GM18498 (cell line): ENCODE measurements around the gene MACROD2.

Experiments
- ATAC-seq: cut with Tn5 transposase; IDR thresholded peaks from one replicate; pipeline ENCODE4 v1.9.1; 2021; ENCODE audit warnings: mild to moderate bottlenecking, moderate library complexity; ENCODE audit not compliant: unreplicated experiment

The MACROD2 gene

DNA sequence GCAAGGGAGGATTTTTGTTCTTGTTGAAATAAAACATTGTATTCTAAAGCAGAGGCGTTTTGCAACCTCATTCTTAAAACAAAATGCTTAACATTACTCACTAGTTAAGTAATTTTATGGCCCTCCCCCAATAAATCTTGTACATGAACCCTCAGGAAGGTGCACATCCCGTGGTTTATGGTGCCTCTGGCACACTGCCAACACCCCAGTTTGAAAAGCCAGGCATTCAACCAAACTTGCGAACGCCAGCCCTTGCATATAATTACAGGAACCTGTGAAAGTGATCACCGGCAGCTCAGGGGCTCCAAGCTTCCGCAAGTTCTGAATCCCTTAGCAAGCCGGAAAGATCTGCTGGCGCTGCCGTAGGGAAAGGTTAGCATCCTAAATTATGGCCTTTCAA is 1451.1 kb downstream of the MACROD2 start:
- no peak for ATAC-seq

DNA sequence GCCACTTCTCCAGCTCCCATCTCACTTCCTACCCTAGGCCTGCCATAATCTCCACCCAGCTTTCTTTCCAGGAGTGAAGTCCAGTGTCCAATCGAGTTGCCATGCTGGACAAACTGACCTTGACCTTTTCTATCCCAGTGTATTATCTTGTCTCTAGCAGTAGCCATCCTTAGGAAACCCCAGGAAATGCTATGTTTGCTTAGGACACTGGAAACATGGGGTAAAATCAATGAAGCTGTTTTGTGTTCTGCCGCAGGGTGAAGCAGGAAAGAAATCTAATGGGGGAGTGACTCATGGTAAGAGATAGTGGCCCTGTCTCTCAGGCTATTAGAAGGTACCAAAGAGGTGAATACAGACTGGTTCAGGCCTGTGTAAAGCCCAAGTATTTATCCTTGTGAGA is 1452.2 kb downstream of the MACROD2 start:
- no peak for ATAC-seq

- ATAC-seq, result no peak
Measured at GRCh38 chr20:15449061-15449460, 1453.7 kb downstream of the MACROD2 start.

DNA sequence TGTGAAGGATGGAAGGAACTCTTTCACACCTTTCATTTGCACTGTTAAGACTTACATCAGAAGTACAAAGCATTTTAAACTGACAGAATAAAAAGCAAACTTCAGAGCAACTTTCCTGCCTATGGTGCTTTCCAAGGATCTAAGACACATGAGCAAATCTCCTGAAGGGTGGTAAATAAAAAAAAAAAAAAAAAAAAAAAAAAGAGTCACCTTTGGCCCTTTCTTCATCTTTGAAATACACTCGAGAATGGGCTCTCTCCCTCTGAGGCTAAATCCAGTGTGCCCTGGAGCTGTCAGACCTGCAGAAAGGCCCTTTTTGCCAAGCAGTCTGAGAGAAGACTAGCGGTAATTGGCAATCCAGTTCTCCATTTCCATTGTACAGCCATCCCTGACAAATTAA is 1455.9 kb downstream of the MACROD2 start:
- ATAC-seq, result no peak

DNA sequence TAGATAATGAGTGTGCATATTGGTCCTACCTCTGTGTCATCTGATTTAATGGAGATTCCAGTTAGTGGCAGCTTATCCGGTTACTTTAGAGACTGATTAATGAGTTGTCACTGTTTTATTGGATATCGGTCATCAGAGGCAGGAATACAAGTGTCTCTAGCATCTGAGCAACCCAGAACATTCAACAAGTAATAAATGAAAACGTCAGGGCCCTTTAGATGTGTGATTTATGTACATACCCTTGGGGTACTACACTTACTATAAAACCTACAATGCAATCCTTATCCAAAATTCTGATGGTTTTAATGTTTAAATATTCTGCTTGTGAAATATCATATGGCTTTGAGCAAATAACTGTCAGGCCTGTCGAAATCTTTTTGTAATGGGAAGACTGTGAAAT is 1460.0 kb downstream of the MACROD2 start:
- ATAC-seq, result no peak

DNA sequence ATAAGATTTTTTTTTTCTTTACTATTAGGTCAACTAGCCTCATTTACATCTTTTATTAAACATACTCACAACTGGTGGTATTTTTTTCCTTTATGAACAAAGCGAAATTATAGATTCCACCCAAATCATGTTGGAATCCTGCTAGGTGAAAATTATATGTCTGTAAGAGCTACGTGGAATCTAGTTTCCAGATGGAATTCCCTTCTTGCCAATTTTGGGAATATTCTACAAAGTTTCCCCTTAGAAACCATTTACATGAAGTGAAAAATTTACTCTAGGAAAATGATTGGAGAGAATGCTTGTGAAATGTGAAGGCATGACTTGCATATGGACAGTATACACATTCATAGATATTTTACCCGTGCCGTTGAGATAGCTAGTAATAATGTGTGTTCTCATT is 1466.6 kb downstream of the MACROD2 start:
- ATAC-seq, result no peak

GRCh38 chr20:15475483-15475882 is 1480.2 kb downstream of the MACROD2 start:
- ATAC-seq, result peak; percentile 69

DNA sequence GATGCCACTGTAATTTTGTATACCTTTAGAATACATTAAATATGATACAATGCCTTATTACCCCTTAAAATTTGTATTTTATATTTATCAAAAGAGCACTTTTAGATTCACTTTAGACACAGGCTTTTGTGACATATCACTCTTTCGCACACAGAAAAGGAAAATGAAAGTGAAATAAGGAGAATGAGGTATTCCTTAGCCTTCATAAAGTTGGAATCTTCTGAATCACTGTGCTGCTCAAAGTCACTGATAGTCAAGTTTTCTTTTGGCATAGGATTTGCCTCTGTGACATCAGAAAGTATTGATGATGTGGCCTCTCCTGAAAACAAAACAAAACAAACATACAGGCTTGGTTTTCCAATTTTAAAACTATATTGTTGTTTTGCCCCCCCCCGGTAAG is 1480.9 kb downstream of the MACROD2 start:
- ATAC-seq, result no peak

- ATAC-seq, result no peak
Measured at GRCh38 chr20:15476781-15477180, 1481.5 kb downstream of the MACROD2 start.

- no peak for ATAC-seq
Measured at GRCh38 chr20:15482525-15482924, 1487.2 kb downstream of the MACROD2 start.

DNA sequence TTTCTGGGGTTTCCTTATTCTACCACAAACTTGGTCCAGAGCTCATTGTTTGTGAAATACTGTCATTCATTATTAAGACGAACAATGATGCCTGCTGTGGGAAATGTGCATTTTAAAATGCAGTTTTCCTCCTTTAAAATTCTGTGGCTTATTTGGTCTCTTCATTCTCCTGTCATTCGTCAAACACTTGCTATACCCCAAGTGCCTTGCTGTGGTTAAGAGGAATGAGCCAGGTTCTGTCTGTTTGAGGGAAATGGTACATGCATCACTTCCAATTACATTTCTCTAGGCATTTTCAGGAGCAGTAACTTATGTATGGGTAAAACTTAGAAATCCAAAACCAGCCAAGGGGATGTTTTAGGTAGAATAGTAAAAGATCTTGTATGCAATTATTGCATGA is 1490.2 kb downstream of the MACROD2 start:
- ATAC-seq, result no peak

DNA sequence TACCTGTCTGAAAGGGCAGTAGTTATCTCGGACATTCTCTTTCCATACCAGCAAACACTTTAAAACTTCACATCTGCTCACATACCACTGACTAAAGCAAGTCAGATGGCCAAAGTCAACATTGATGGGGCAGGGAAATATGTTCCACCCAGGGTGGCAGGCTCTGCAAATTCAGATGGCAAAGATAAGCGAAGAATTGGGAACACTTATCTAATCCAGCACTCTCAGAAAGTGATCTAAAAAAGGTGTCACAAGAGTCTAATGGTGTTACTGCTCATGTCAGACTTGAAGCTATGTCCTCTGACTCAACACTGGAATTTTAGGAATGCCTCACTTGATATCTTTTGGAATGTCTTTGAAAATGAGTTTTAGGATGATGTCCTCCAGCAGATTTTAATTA is 1491.7 kb downstream of the MACROD2 start:
- no peak for ATAC-seq

DNA sequence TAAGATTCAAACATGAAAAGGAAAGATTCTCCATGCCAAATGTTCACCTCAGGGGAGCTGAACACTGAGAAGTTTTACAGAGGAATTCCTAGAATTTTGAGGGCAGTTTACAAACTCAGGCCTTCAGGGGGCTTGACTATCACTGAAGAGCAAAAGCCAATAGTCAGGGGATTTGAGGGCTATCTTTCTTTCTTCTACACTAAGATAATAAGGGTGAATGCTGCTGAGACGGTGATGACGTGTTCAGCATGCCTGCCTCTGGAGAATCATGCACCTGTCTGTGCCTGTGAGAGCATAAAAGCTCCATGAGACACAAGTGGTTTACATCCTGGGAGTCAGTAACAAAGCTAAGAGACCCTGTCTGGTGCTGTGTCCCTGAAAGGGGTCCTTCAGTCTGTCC is 1492.4 kb downstream of the MACROD2 start:
- no peak for ATAC-seq

DNA sequence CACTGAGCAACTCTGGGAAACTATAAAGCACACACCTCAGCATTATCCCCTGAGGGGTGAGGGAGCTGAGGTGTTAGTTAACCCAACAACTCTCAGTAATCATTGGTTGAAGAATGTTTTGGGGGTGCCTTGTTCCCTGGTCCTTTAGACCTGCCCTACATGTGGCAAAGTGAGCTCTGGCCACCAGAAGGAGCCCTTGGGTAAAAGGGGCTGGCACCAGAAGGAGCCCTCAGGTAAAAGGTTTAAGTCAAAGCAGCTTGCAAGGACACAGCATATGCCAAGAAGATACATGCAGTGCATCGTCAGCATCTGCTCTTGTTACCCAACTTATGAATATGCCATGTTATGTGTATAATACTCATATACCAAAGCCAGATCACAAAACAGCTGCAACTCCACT is 1496.3 kb downstream of the MACROD2 start:
- peak; percentile 55 for ATAC-seq

- ATAC-seq, result no peak
Measured at GRCh38 chr20:15494851-15495250, 1499.5 kb downstream of the MACROD2 start.

GRCh38 chr20:15496501-15497039 is 1501.3 kb downstream of the MACROD2 start:
- no peak for ATAC-seq

- ATAC-seq, result no peak
Measured at GRCh38 chr20:15498926-15499325, 1503.6 kb downstream of the MACROD2 start.

DNA sequence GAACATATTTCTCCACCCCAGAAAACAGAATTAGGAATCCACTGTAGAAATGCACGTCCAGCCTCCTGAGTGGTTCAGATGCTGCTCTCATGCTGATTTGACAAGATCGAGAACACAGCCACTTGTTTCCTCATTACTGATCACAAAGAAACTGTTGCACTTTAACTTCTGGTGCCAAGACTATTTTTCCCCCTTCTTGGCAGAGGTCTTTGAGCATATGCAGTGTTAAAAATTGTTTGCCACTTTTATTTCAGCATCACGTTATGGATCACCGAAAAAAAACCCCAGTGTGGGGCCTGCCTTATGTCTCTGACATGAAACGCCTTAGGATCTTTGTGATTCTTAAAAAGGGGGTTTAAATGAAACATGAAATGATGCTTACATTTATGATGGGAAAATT is 1511.0 kb downstream of the MACROD2 start:
- no peak for ATAC-seq

DNA sequence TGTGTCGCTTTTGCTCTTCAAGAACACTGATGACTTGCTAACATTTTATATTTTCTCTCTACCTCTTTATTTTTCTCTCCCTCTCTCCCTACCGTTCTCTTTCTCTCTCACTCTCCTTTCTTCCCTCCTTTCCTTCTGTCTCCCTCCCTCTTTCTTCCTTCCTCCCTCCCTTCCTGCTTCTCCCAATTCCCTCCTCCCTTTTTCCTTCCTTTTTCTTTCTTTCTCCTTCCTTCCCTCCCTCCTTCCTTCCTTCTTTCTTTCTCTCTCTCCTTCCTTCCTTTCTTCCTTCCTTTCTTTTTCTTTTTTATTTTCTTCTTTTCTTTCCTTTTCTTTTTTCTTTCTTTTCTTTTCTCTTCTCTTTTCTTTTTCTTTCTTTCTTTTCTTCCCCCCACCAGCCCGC is 1511.8 kb downstream of the MACROD2 start:
- ATAC-seq, result no peak

- ATAC-seq, result no peak
Measured at GRCh38 chr20:15511551-15511950, 1516.2 kb downstream of the MACROD2 start.

DNA sequence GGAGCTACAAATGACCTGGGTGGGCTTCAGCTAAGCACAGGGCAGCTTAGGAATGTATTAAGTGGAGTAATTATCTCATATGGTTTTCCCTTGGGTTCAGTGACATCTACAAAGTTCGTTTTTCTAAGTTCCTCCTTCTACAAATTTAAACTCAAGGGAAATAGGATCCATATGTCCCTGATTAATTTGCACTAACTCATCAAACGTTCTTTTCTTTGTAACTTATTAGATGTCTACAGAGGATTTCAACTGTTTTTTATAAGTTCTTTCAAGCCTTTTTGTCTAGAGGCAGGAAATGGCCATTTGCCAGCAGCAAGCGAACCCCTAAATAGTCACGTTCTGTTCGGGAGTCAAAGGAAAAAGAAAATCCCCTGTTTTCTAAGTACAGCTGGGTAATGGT is 1517.6 kb downstream of the MACROD2 start:
- no peak for ATAC-seq

DNA sequence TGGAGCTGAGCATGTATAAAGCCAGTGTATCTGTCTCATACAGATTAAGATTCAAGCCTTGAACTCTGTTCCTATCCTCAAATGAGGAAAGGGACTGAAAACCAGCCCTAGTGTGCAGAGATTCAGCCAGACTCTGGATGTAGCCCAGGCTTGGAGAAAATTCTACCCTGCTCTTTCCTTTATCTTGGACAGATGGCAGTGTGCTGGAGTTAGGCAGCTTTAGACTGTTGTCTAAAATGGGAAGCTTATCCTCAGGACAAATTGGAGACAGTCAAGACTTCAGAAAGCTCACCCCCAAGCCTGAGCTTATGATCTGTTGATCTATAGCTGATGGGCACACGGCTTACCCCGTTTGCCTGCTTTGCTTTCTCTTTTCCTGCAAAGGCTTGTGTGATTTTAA is 1520.4 kb downstream of the MACROD2 start:
- no peak for ATAC-seq

DNA sequence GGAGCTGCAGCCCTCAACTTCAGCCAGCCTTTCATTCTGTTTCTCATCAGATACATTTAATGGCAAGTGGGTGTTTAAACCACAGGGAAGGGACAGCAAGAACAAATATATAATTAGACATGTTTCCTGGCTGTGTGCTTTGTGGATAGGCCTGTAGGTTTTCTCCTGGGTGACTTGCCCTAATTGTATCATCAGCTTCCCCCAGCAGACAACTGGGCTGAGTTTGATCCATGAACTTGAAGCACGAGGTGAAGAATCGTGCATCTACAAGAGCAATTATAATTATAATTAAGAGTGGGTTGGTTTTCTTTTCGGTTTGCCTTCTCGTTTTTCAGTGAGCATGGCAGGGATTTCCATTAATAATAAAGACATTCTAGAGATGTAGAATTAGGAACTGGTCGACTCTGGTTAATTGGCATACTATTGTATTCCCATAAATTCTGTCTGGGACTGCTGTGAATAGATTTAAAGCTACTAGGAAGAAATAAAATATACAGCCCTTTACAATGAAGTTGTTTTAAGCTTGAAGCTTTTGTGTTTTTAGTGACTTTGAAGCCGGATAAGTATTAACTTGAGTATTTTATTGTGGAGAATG is 1525.7 kb downstream of the MACROD2 start:
- ATAC-seq, result no peak
